ENCODE measurements around the gene NBEA.
"Not testable (repeated sequence)": the region's sequence is repeated elsewhere in the genome, so short reads cannot be mapped to it uniquely, and the experiment has no call there.

Gene NBEA

DNA sequence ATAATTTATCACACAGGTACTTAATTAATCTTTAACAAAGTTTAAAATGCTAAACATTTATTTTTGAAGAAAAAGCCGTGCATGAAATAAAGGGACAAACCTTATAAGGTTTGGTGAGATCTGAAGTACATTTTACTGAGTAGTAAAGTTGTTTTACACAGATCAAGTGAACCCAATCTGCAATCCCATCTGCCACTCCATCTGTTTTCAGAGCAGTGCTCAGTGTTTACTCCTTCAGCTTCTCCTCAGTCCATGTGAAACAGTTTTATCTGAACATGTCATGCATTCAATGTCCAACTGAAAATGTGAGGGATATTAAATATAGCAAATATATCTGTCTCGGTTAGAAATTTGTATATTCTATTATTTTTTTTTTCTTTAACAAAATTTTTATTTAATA is 367.6 kb downstream of the NBEA start:
- FAIRE-seq = peak; percentile 88

- FAIRE-seq = no peak
Measured at GRCh38 chr13:35332134-35332533, 390.1 kb downstream of the NBEA start.

DNA sequence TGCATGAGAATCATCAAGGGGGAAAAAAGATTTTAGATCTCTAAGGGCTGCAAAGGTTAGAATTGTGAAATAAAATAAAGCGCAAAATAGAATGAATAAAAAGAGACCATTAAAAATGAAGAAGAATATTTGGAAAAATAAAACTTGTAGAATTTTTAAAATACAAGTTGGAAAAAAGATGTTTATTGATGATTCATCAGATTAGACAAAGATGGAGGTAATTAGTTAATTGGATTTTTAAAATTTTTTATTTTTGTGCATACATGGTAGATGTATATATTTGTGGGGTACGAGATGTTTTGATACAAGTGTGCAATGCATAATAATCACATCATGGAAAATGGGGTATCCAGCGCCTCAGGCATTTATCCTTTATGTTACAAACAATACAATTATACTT is 391.1 kb downstream of the NBEA start:
- peak; percentile 34 for FAIRE-seq

GRCh38 chr13:35342440-35342839 is 400.4 kb downstream of the NBEA start:
- no peak for FAIRE-seq

GRCh38 chr13:35343417-35343816 is 401.3 kb downstream of the NBEA start:
- FAIRE-seq = no peak

DNA sequence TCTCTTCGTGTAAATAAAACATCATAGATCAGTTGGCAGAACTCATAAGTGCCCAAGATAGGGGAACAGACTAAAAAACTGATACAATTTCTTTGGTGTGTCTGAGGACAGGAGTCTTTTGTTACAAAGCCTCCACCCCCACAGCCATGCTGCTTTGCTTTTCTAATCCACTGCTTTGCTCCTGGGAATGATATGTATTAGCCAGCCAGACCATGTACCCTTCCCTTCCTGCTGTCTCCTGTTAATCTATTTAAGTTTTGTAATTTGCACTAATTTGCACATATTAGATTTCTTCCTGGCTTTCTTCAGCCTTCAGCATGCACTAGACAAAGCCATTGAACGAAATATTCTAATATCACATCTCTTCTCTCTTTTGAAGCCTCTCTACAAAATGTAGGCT is 403.9 kb downstream of the NBEA start:
- no peak for FAIRE-seq

DNA sequence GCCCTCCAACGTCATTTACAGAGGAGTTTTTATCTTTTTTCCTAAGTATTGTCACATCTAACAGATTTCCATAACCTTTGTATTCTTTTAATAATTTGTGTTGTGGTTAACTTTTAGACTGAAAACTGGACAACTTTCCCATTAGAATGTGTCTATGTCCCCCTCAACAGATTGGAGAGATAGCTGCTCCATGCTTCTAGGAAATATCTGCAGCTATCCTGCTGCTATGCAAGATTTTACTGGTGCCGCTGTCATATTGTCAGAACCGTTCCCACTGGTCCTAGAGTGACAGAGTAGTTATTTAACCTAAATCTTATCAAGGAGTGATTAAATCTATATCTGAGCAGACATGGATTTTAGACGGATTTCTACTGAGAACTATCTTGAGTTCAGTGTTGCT is 404.4 kb downstream of the NBEA start:
- no peak for FAIRE-seq

GRCh38 chr13:35347679-35348205 is 405.7 kb downstream of the NBEA start:
- FAIRE-seq = no peak

- FAIRE-seq = no peak
Measured at GRCh38 chr13:35349052-35349451, 407.0 kb downstream of the NBEA start.

GRCh38 chr13:35349673-35350278 is 407.7 kb downstream of the NBEA start:
- FAIRE-seq = peak; percentile 21

DNA sequence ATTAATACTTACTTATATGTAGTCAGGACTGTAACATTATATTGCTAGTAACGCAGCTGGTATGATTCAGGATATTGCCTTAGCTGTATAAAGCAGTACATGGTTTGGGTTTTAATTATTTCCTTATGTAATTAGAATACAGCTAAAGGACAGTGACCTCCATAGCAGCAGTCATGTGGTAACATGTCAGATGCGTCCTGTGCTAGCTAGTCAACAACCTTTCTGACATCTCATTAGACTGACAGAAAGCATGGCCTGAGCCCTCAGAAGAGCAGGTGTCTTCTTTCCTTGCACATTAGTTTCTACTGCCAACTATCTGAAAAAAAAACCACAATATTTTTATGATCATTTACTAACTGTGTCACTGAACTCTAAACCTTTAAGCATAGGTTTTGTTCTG is 412.2 kb downstream of the NBEA start:
- no peak for FAIRE-seq

DNA sequence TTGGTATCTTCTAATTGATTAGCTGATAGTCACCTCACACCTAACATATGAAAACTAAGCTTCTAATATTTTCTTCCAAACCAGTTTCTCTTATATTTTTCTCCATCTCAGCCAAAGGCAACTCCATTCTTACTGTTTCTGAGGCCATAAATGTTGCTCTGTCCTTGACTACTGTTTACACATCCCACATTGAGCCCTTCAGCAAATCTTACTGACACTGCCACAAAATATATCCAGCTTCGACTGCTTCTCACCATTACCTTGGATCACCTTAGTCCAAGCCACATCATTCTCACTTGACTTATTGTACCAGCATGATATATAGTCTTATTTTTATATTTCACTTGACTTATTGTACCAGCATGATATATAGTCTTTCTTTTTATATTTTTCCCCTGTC is 412.8 kb downstream of the NBEA start:
- no peak for FAIRE-seq

GRCh38 chr13:35356572-35356971 is 414.5 kb downstream of the NBEA start:
- no peak for FAIRE-seq

DNA sequence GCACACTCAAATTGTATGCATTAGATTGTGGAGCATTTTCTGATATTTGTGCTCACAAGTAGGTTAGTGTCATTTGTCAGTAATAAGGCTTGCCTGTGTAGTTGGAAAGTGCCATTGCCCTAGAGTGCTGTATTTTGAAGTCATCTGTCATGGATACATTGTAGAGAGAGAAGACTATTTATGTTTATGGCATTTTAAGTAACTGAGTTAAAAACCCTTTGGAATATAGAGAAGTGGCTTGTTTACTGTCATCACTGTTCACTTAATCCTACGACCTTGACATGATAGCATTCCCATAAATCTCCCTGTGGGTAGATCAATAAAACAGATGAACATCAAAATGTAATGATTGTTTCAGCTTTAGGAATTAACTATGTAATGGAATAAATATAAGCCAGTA is 423.8 kb downstream of the NBEA start:
- FAIRE-seq = no peak

DNA sequence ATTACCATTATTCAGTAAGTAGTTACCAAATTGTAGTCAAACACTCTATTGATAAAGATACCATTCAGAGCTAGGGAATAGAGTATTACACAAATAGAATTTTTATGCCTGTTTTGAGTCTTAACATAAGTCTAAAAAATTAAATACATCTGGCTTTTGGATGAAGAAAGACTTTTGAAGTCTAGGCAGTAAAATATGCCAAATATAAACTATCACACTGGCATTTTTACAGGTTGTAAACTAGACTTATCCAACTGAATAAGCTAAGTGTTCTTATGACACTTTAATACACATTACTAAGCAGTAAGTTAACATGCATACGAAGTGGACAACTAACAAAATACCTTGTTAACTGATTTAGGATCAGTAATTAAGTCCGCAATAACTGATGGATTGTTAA is 425.5 kb downstream of the NBEA start:
- FAIRE-seq = no peak

DNA sequence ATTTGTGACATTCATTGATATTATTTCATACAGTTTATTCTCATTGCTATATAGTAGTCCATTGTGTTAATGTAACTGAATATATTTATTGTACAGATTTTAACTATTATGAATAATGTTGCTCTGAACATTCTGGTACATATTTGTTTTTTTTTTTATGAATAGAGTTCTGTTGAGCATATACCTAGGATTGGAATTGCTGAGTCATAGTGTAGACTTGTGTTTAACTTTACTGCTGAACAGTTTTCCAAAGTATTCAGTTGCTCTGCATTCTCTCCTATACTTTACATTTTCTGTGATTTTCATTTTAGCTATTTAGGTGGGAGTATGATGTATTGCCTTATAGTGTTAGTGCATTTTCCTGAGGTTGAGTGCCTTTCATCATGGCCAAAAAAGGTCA is 436.9 kb downstream of the NBEA start:
- FAIRE-seq = peak; percentile 31

GRCh38 chr13:35379663-35380062 is 437.6 kb downstream of the NBEA start:
- FAIRE-seq = no peak

DNA sequence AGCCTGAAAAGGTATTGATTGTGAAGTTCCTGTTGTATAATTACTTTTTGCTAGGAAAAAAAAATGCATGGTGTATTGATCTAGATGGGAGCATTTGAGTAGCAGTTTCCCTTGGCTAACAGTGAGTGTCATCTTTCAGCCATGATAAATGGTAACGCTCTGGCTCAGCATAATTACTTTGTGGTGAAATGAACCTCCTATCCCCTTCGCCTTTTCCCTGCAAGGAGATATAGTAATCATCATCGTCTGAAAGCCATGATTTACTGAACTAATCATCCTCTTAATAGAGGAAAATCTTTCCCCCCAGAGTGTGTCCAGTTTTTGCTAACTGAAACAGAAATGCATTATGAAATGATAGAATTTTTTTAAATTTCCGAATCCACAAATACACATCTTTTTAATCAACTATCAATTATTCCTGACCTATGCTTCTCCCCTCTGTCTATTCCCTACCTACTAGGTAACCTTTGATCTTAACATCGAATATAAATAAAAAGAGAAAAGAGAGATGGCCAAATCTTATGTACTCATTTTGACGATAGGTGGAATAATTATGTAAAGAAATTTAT is 445.7 kb downstream of the NBEA start:
- no peak for FAIRE-seq

GRCh38 chr13:35388441-35389355 is 446.6 kb downstream of the NBEA start:
- FAIRE-seq = no peak

GRCh38 chr13:35389535-35389934 is 447.5 kb downstream of the NBEA start:
- FAIRE-seq = no peak

DNA sequence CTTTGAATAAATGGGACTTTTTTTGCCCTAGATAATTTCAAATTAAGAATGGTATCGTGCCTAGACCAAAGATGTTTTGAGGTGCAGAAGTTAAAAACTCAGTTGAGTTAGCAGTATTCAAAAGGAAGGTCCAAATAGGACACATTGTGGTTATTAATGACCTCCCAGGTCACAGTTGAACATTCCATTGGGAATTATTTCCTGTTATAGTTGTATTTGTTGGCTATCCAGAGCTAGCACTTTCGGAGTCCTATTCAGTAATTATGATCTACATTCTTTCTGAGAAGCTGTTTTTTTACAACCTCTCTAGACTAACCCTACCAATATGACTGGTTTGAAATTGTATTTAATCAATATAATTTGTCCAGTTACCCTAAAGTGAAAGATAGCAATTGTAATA is 450.7 kb downstream of the NBEA start:
- no peak for FAIRE-seq

GRCh38 chr13:35393886-35394285 is 451.8 kb downstream of the NBEA start:
- no peak for FAIRE-seq

DNA sequence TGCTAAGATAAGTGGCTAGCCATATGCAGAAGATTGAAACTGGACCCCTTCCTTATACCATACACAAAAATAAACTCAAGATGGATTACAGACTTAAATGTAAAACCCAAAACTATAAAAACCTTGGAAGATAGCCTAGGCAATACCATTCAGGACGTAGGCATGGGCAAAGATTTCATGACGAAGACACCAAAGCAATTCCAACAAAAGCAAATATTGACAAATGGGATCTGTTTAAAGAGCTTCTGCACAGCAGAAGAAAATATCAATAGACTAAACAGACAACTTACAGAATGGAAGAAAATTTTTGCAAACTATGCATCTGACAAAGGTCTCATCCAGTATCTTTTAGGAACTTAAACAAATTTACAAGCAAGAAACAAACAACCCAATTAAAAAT is 466.2 kb downstream of the NBEA start:
- not testable (repeated sequence) for FAIRE-seq
